ENCODE data around the gene INKA1.
A peak's percentile ranks its signal among the peaks of the same experiment; 100 is the strongest.
"Not testable (repeated sequence)": the region's sequence is repeated elsewhere in the genome, so short reads cannot be mapped to it uniquely, and the experiment has no call there.

The INKA1 gene

GRCh38 chr3:49775538-49775937 is 27.5 kb upstream of the INKA1 start:
- Histone ChIP-seq H3K9me3 (ENCODE audit: control insufficient read depth, insufficient read depth, low read depth, low read length) (no peaks in the 10 kb centered on the region), H3K9ac (ENCODE audit: low read length) (no peak overlapping the region), H3K4me3 (ENCODE audit: low read depth, low read length) (no peak overlapping the region), H3K4me1 (ENCODE audit: control insufficient read depth, insufficient read depth, low read length) (no peaks in the 10 kb centered on the region), H3K36me3 (ENCODE audit: control insufficient read depth, insufficient read depth, low read length) (peaks cover 18% of the 10 kb centered on the region), H3K27me3 (ENCODE audit: control insufficient read depth, insufficient read depth, low read length) (no peaks in the 10 kb centered on the region), H3K27ac (ENCODE audit: low read depth, low read length) (no peak overlapping the region)

- H3K27ac ChIP-seq (ENCODE audit: low read depth, low read length); H3K4me3 ChIP-seq (ENCODE audit: low read depth, low read length); H3K4me1 ChIP-seq (ENCODE audit: control insufficient read depth, insufficient read depth, low read length); H3K9me3 ChIP-seq (ENCODE audit: control insufficient read depth, insufficient read depth, low read depth, low read length); H3K27me3 ChIP-seq (ENCODE audit: control insufficient read depth, insufficient read depth, low read length); H3K9ac ChIP-seq (ENCODE audit: low read length): not testable (repeated sequence)
- H3K36me3 ChIP-seq (ENCODE audit: control insufficient read depth, insufficient read depth, low read length): peaks cover 18% of the 10 kb centered on the region
Observed at GRCh38 chr3:49776101-49776500, 27.0 kb upstream of the INKA1 start.

- peaks cover 25% of the 10 kb centered on the region for H3K36me3 ChIP-seq (ENCODE audit: control insufficient read depth, insufficient read depth, low read length)
- H3K4me1 ChIP-seq (ENCODE audit: control insufficient read depth, insufficient read depth, low read length): no peaks in the 10 kb centered on the region
- no peaks in the 10 kb centered on the region for H3K27me3 ChIP-seq (ENCODE audit: control insufficient read depth, insufficient read depth, low read length)
- H3K4me3 ChIP-seq (ENCODE audit: low read depth, low read length): no peak overlapping the region
- no peak overlapping the region for H3K9ac ChIP-seq (ENCODE audit: low read length)
- no peaks in the 10 kb centered on the region for H3K9me3 ChIP-seq (ENCODE audit: control insufficient read depth, insufficient read depth, low read depth, low read length)
- no peak overlapping the region for H3K27ac ChIP-seq (ENCODE audit: low read depth, low read length)
Observed at GRCh38 chr3:49779358-49780079, 23.5 kb upstream of the INKA1 start.

GRCh38 chr3:49780080-49780974 is 22.7 kb upstream of the INKA1 start:
- no peaks in the 10 kb centered on the region for H3K9me3 ChIP-seq (ENCODE audit: control insufficient read depth, insufficient read depth, low read depth, low read length)
- H3K36me3 ChIP-seq (ENCODE audit: control insufficient read depth, insufficient read depth, low read length): peaks cover 25% of the 10 kb centered on the region
- no peak overlapping the region for H3K4me3 ChIP-seq (ENCODE audit: low read depth, low read length)
- no peak overlapping the region for H3K27ac ChIP-seq (ENCODE audit: low read depth, low read length)
- no peaks in the 10 kb centered on the region for H3K27me3 ChIP-seq (ENCODE audit: control insufficient read depth, insufficient read depth, low read length)
- no peaks in the 10 kb centered on the region for H3K4me1 ChIP-seq (ENCODE audit: control insufficient read depth, insufficient read depth, low read length)
- no peak overlapping the region for H3K9ac ChIP-seq (ENCODE audit: low read length)

- not testable (repeated sequence) for H3K27me3 ChIP-seq (ENCODE audit: control insufficient read depth, insufficient read depth, low read length); H3K9ac ChIP-seq (ENCODE audit: low read length); H3K27ac ChIP-seq (ENCODE audit: low read depth, low read length); H3K4me3 ChIP-seq (ENCODE audit: low read depth, low read length); H3K9me3 ChIP-seq (ENCODE audit: control insufficient read depth, insufficient read depth, low read depth, low read length); H3K4me1 ChIP-seq (ENCODE audit: control insufficient read depth, insufficient read depth, low read length)
- H3K36me3 ChIP-seq (ENCODE audit: control insufficient read depth, insufficient read depth, low read length): peaks cover 21% of the 10 kb centered on the region
Observed at GRCh38 chr3:49780975-49781365, 22.1 kb upstream of the INKA1 start.

- Histone ChIP-seq H3K27me3 (ENCODE audit: control insufficient read depth, insufficient read depth, low read length) (no peaks in the 10 kb centered on the region), H3K9me3 (ENCODE audit: control insufficient read depth, insufficient read depth, low read depth, low read length) (no peaks in the 10 kb centered on the region), H3K9ac (ENCODE audit: low read length) (no peak overlapping the region), H3K27ac (ENCODE audit: low read depth, low read length) (no peak overlapping the region), H3K4me3 (ENCODE audit: low read depth, low read length) (no peak overlapping the region), H3K36me3 (ENCODE audit: control insufficient read depth, insufficient read depth, low read length) (peaks cover 18% of the 10 kb centered on the region), H3K4me1 (ENCODE audit: control insufficient read depth, insufficient read depth, low read length) (no peaks in the 10 kb centered on the region)
Observed at GRCh38 chr3:49781415-49782199, 21.5 kb upstream of the INKA1 start.

GRCh38 chr3:49782277-49782676 is 20.8 kb upstream of the INKA1 start:
- H3K4me1 ChIP-seq (ENCODE audit: control insufficient read depth, insufficient read depth, low read length); H3K9ac ChIP-seq (ENCODE audit: low read length): not testable (repeated sequence)
- H3K36me3 ChIP-seq (ENCODE audit: control insufficient read depth, insufficient read depth, low read length): peaks cover 17% of the 10 kb centered on the region

GRCh38 chr3:49785565-49786356 is 17.3 kb upstream of the INKA1 start:
- Histone ChIP-seq H3K27ac (ENCODE audit: low read depth, low read length) (0 out of 2 replicates have a peak overlapping the region, but pooled peaks have one; percentile 2), H3K27me3 (ENCODE audit: control insufficient read depth, insufficient read depth, low read length) (no peaks in the 10 kb centered on the region), H3K4me3 (ENCODE audit: low read depth, low read length) (peak overlapping the region; percentile 82), H3K9ac (ENCODE audit: low read length) (peak overlapping the region; percentile 74), H3K4me1 (ENCODE audit: control insufficient read depth, insufficient read depth, low read length) (peaks cover 10% of the 10 kb centered on the region), H3K36me3 (ENCODE audit: control insufficient read depth, insufficient read depth, low read length) (peaks cover 10% of the 10 kb centered on the region), H3K9me3 (ENCODE audit: control insufficient read depth, insufficient read depth, low read depth, low read length) (no peaks in the 10 kb centered on the region)

More at GRCh38 chr3:49782277-49782676, 20.8 kb upstream of the INKA1 start:
- not testable (repeated sequence) for H3K27me3 ChIP-seq (ENCODE audit: control insufficient read depth, insufficient read depth, low read length); H3K9me3 ChIP-seq (ENCODE audit: control insufficient read depth, insufficient read depth, low read depth, low read length); H3K4me3 ChIP-seq (ENCODE audit: low read depth, low read length); H3K27ac ChIP-seq (ENCODE audit: low read depth, low read length)

GRCh38 chr3:49786357-49787181 is 16.5 kb upstream of the INKA1 start, which contains the start of gene IP6K1:
TSS of gene IP6K1 (minus strand) at chr3:49786542. CDS start at chr3:49748040, 38,502 bp downstream.
- H3K27me3 ChIP-seq (ENCODE audit: control insufficient read depth, insufficient read depth, low read length): no peaks in the 10 kb centered on the region
- peaks cover 6% of the 10 kb centered on the region for H3K36me3 ChIP-seq (ENCODE audit: control insufficient read depth, insufficient read depth, low read length)
- peak within 1 kb of the TSS; percentile 82 for H3K4me3 ChIP-seq (ENCODE audit: low read depth, low read length)
- H3K4me1 ChIP-seq (ENCODE audit: control insufficient read depth, insufficient read depth, low read length): peaks cover 10% of the 10 kb centered on the region
- H3K27ac ChIP-seq (ENCODE audit: low read depth, low read length): peak within 1 kb of the TSS; percentile 41; the same call in 1 of the 2 replicates
- peak within 1 kb of the TSS; percentile 74 for H3K9ac ChIP-seq (ENCODE audit: low read length)
- no peaks in the 10 kb centered on the region for H3K9me3 ChIP-seq (ENCODE audit: control insufficient read depth, insufficient read depth, low read depth, low read length)

GRCh38 chr3:49787182-49787464 is 15.9 kb upstream of the INKA1 start:
- peaks cover 10% of the 10 kb centered on the region for H3K4me1 ChIP-seq (ENCODE audit: control insufficient read depth, insufficient read depth, low read length)
- no peak overlapping the region for H3K9ac ChIP-seq (ENCODE audit: low read length)
- no peaks in the 10 kb centered on the region for H3K9me3 ChIP-seq (ENCODE audit: control insufficient read depth, insufficient read depth, low read depth, low read length)
- H3K36me3 ChIP-seq (ENCODE audit: control insufficient read depth, insufficient read depth, low read length): 0 out of 2 replicates have a peak, but pooled peaks cover 5% of the 10 kb centered on the region
- H3K27ac ChIP-seq (ENCODE audit: low read depth, low read length): no peak overlapping the region
- H3K27me3 ChIP-seq (ENCODE audit: control insufficient read depth, insufficient read depth, low read length): no peaks in the 10 kb centered on the region
- H3K4me3 ChIP-seq (ENCODE audit: low read depth, low read length): peak overlapping the region; percentile 82
